OCI-LY7 (cell line): ENCODE measurements around the gene TNPO2. TPM values are rescaled to one million over a fixed set of nuclear protein-coding genes. Genes with fewer than 3 reads are reported as not detected.

ENCODE experiments used
- BruUV-seq: library from RNA; stranded (reverse); fragments of 400-500 nt; replicated peaks from 2 replicates; lab custom pipeline; 2021; lab: Mats Ljungman, UMichigan
- CTCF ChIA-PET: fragments of 300-600 bp; sonication (Branson Sonifier 250); formaldehyde crosslinking; loops from one replicate; lab custom pipeline; 2022; ENCODE audit warnings: antibody characterized with exemption; ENCODE audit not compliant: unreplicated experiment; lab: Charles Lee
- POLR2A ChIA-PET: fragments of 300-600 bp; sonication (Branson Sonifier 250); formaldehyde crosslinking; loops from one replicate; lab custom pipeline; 2022; ENCODE audit warnings: antibody characterized with exemption; lab: Charles Lee
- DNase-seq: peaks from one replicate; pipeline ENCODE4 v3.0.0-alpha.2; 2015; ENCODE audit warnings: low spot score
- H2AFZ ChIP-seq: fragments of 200-600 bp; sonication (generic), shearing (Covaris generic); 2 replicates; pipeline ENCODE4 v1.6.1; 2014; ENCODE audit warnings: mild to moderate bottlenecking, antibody characterized with exemption, low read length, moderate library complexity
- H3K27ac ChIP-seq: fragments of 200-600 bp; sonication (generic); 2 replicates; pipeline ENCODE4 v1.5.1; 2014; ENCODE audit warnings: mixed run types, low read depth, mild to moderate bottlenecking, moderate library complexity, low read length, inconsistent platforms; ENCODE audit not compliant: poor library complexity, severe bottlenecking
- H3K36me3 ChIP-seq: fragments of 200-600 bp; sonication (generic); 2 replicates; pipeline ENCODE4 v1.6.1; 2014; ENCODE audit warnings: mild to moderate bottlenecking, antibody characterized with exemption, low read length, moderate library complexity, mixed read lengths; ENCODE audit not compliant: insufficient read depth
- H3K4me1 ChIP-seq: fragments of 200-600 bp; sonication (generic); 2 replicates; pipeline ENCODE4 v1.5.1; 2014; ENCODE audit warnings: mild to moderate bottlenecking, low read length; ENCODE audit not compliant: insufficient read depth, poor library complexity, severe bottlenecking
- H3K4me2 ChIP-seq: fragments of 200-600 bp; sonication (generic); 2 replicates; pipeline ENCODE4 v1.6.1; 2014; ENCODE audit warnings: mild to moderate bottlenecking, low read length
- H3K4me3 ChIP-seq: fragments of 200-600 bp; sonication (generic); 2 replicates; pipeline ENCODE4 v1.5.1; 2014; ENCODE audit warnings: mild to moderate bottlenecking, low read depth, low read length; ENCODE audit not compliant: poor library complexity, severe bottlenecking
- H3K79me2 ChIP-seq: fragments of 200-600 bp; sonication (generic); 2 replicates; pipeline ENCODE4 v1.6.1; 2016; ENCODE audit warnings: low read depth, mild to moderate bottlenecking, low read length, moderate library complexity, mixed read lengths; ENCODE audit not compliant: insufficient read depth
- H3K9me2 ChIP-seq: fragments of 200-600 bp; sonication (generic); 2 replicates; pipeline ENCODE4 v1.6.1; 2016; ENCODE audit warnings: mild to moderate bottlenecking, low read length, mixed read lengths; ENCODE audit not compliant: insufficient read depth
- H3K9me3 ChIP-seq: fragments of 200-600 bp; sonication (generic); 2 replicates; pipeline ENCODE4 v1.6.1; 2014; ENCODE audit warnings: mild to moderate bottlenecking, mixed run types, low read length, mixed read lengths
- H4K20me1 ChIP-seq: fragments of 200-600 bp; sonication (generic); 2 replicates; pipeline ENCODE4 v1.6.1; 2014; ENCODE audit warnings: mild to moderate bottlenecking, antibody characterized with exemption, low read length, moderate library complexity, mixed read lengths; ENCODE audit not compliant: insufficient read depth
- CTCF ChIP-seq: fragments of 200-600 bp; sonication (generic); conservative IDR thresholded peaks from 2 replicates; pipeline ENCODE4 v1.5.1; 2014; ENCODE audit warnings: mild to moderate bottlenecking, antibody characterized with exemption, low read length, moderate library complexity, mixed read lengths
- EZH2phosphoT487 ChIP-seq: fragments of 200-600 bp; sonication (generic); IDR thresholded peaks from 2 replicates; pipeline ENCODE4 v1.6.1; 2018; ENCODE audit warnings: low read depth, borderline replicate concordance, mild to moderate bottlenecking, mixed run types, antibody characterized with exemption, low read length, moderate library complexity, mixed read lengths
- intact Hi-C: fragments of 100-400 bp; cut with micrococcal nuclease; formaldehyde crosslinking; loops from one replicate; pipeline ENCODE4 v1.10.0; 2022; ENCODE audit not compliant: unreplicated experiment
- total RNA-seq, 2 experiments: library from RNA; depleted of rRNA in 1 of 2; stranded (reverse); fragments of >200 nt in 1 of 2; shearing (Covaris generic) in 1 of 2; gene quantifications; 2 replicates each; pipeline ENCODE4 v1.2.3, GENCODE V29; 2014 to 2022

The TNPO2 gene
- total RNA-seq, 2 experiments from 2014 or later = 47.3 to 120 TPM

- no peak overlapping the region for H3K4me3 ChIP-seq
- no peak overlapping the region for H2AFZ ChIP-seq
- intact Hi-C loops = no loop called here
- ChIA-PET POLR2A (interaction anchor here (0.6 kb wide), 1 partner anchor 20 kb away, joined by 3 read pairs; no protein-coding TSS in a partner anchor), CTCF (no interaction called here)
- H3K4me1 ChIP-seq = no peaks in the 10 kb centered on the region
- H3K9me3 ChIP-seq = peaks cover 9% of the 10 kb centered on the region; the same call in 1 of the 2 replicates
- H3K36me3 ChIP-seq = peaks cover 16% of the 10 kb centered on the region
- no peak overlapping the region for H3K27ac ChIP-seq
- no peak overlapping the region for H3K4me2 ChIP-seq
- no peak for DNase-seq
- no peaks in the 10 kb centered on the region for H3K79me2 ChIP-seq
- no peaks in the 10 kb centered on the region for H3K9me2 ChIP-seq
- no peaks in the 10 kb centered on the region for H4K20me1 ChIP-seq
- BruUV-seq = no TSS peak
- TF ChIP-seq CTCF (no peak), EZH2phosphoT487 (no peak)
These were observed 28.5 kb upstream of the TNPO2 start for GRCh38 chr19:12752056-12752781.

GRCh38 chr19:12751635-12752034 is 27.9 kb upstream of the TNPO2 start, which contains the start of gene BEST2:
TSS of gene BEST2 (plus strand) at chr19:12751791. CDS start at chr19:12752593, 802 bp downstream.
- Histone ChIP-seq H3K36me3 (peaks cover 22% of the 10 kb centered on the region), H2AFZ (no peak within 1 kb of the TSS), H3K27ac (no peak within 1 kb of the TSS), H4K20me1 (no peaks in the 10 kb centered on the region), H3K4me1 (no peaks in the 10 kb centered on the region), H3K9me2 (no peaks in the 10 kb centered on the region), H3K4me3 (no peak within 1 kb of the TSS), H3K4me2 (no peak within 1 kb of the TSS), H3K9me3 (peaks cover 11% of the 10 kb centered on the region; the same call in 1 of the 2 replicates), H3K79me2 (no peaks in the 10 kb centered on the region)
- BruUV-seq = no TSS peak
- no peak for DNase-seq
- intact Hi-C loops = no loop called here
- POLR2A ChIA-PET = no interaction called here
- TF ChIP-seq EZH2phosphoT487 (no peak), CTCF (no peak)
- CTCF ChIA-PET = no interaction called here

- Histone ChIP-seq H3K79me2 (no peaks in the 10 kb centered on the region), H3K4me1 (no peaks in the 10 kb centered on the region), H3K9me3 (peaks cover 11% of the 10 kb centered on the region; the same call in 1 of the 2 replicates), H3K4me2 (no peak overlapping the region), H4K20me1 (no peaks in the 10 kb centered on the region), H3K36me3 (peaks cover 30% of the 10 kb centered on the region), H3K27ac (no peak overlapping the region), H3K9me2 (no peaks in the 10 kb centered on the region), H2AFZ (no peak overlapping the region), H3K4me3 (no peak overlapping the region)
- CTCF ChIA-PET = no interaction called here
- TF ChIP-seq EZH2phosphoT487 (no peak), CTCF (no peak)
- no TSS peak for BruUV-seq
- POLR2A ChIA-PET = no interaction called here
- DNase-seq = no peak
- intact Hi-C loops = no loop called here
These were observed 27.1 kb upstream of the TNPO2 start for GRCh38 chr19:12750851-12751250.
